Thoracic aorta (tissue), 2 donors: ENCODE data around the gene DYNC2LI1. TPM values are rescaled to one million over a fixed set of nuclear protein-coding genes. Genes with fewer than 3 reads are reported as not detected.

Experiments
- ATAC-seq: fragments of 150-250 bp; one replicate; pipeline ENCODE4 v1.8.0; 2017; ENCODE audit warnings: low read depth; ENCODE audit not compliant: insufficient number of reproducible peaks, low FRiP score
- DNase-seq: peaks from one replicate; pipeline ENCODE4 v3.0.0-alpha.2; 2020; ENCODE audit warnings: low spot score
- H3K27ac ChIP-seq, 2 donors: fragments of 200-600 bp; sonication (generic); 1 replicate in 1 of 2; 2 replicates in 1 of 2; pipeline ENCODE4 v1.5.1; 2016; ENCODE audit warnings: mild to moderate bottlenecking in 2 of 2, moderate library complexity in 2 of 2
- H3K27me3 ChIP-seq: fragments of 200-600 bp; sonication (generic); replicated peaks from 2 replicates; pipeline ENCODE4 v1.6.0; 2016; ENCODE audit warnings: mild to moderate bottlenecking; ENCODE audit not compliant: insufficient read depth
- H3K36me3 ChIP-seq: fragments of 200-600 bp; sonication (generic); one replicate; pipeline ENCODE4 v1.5.1; 2016
- H3K4me1 ChIP-seq, 2 donors: fragments of 200-600 bp; sonication (generic); 1 replicate in 1 of 2; 2 replicates in 1 of 2; pipeline versions ENCODE4 v1.5.1 to v1.6.0; 2016; ENCODE audit warnings: low read depth in 2 of 2, mild to moderate bottlenecking in 1 of 2; ENCODE audit not compliant: control insufficient read depth in 1 of 2
- H3K4me3 ChIP-seq: fragments of 200-600 bp; sonication (generic); 2 replicates; pipeline ENCODE4 v1.5.1; 2016; ENCODE audit warnings: mild to moderate bottlenecking
- H3K9me3 ChIP-seq: fragments of 200-600 bp; sonication (generic); 2 replicates; pipeline ENCODE4 v1.5.1; 2016
- CTCF ChIP-seq: fragments of 200-600 bp; sonication (generic); IDR thresholded peaks from one replicate; pipeline ENCODE4 v1.5.1; 2019; ENCODE audit warnings: antibody characterized with exemption
- total RNA-seq, 2 donors: library from RNA; depleted of rRNA; stranded (reverse); fragments of >200 nt; gene quantifications; one replicate each; pipeline versions ENCODE4 v1.1.0 to v1.2.3, GENCODE V29; 2016

The DYNC2LI1 gene
- total RNA-seq, 2 donors from 2014 or later = 32.9 to 41.6 TPM

- DNase-seq (no peak), ATAC-seq (no peak)
- no peaks in the 10 kb centered on the region for H3K27me3 ChIP-seq
- H3K4me1 ChIP-seq = peaks cover 0 to 12% of the 10 kb centered on the region in 2 donors
- no peaks in the 10 kb centered on the region for H3K9me3 ChIP-seq
- no peak for TF ChIP-seq CTCF
- no peak overlapping the region for H3K4me3 ChIP-seq
- H3K27ac ChIP-seq = no peak overlapping the region
- H3K36me3 ChIP-seq = no peaks in the 10 kb centered on the region
These were observed 2.5 kb downstream of the DYNC2LI1 start for GRCh38 chr2:43776324-43776723.

- DNase-seq = no peak
- Histone ChIP-seq H3K36me3 (no peaks in the 10 kb centered on the region), H3K4me3 (no peak overlapping the region), H3K27ac (no peak overlapping the region), H3K9me3 (no peaks in the 10 kb centered on the region), H3K4me1 (peaks cover 0 to 12% of the 10 kb centered on the region in 2 donors), H3K27me3 (no peaks in the 10 kb centered on the region)
- no peak for ATAC-seq
- TF ChIP-seq CTCF = no peak
These were observed 3.6 kb downstream of the DYNC2LI1 start for GRCh38 chr2:43777306-43777926.

- TF ChIP-seq CTCF = no peak
These were observed 4.4 kb downstream of the DYNC2LI1 start for GRCh38 chr2:43778233-43778632.

GRCh38 chr2:43787895-43788294 is 14.1 kb downstream of the DYNC2LI1 start:
- H3K36me3 ChIP-seq = no peaks in the 10 kb centered on the region
- no peak for TF ChIP-seq CTCF
- no peak overlapping the region for H3K27ac ChIP-seq

More at GRCh38 chr2:43778233-43778632, 4.4 kb downstream of the DYNC2LI1 start:
- H3K9me3 ChIP-seq = no peaks in the 10 kb centered on the region
- H3K36me3 ChIP-seq = no peaks in the 10 kb centered on the region
- no peak for ATAC-seq
- DNase-seq = no peak
- no peaks in the 10 kb centered on the region for H3K27me3 ChIP-seq
- H3K4me1 ChIP-seq = peaks cover 0 to 12% of the 10 kb centered on the region in 2 donors
- H3K4me3 ChIP-seq = no peak overlapping the region
- no peak overlapping the region for H3K27ac ChIP-seq

GRCh38 chr2:43788646-43789045 is 14.8 kb downstream of the DYNC2LI1 start:
- H3K36me3 ChIP-seq = no peaks in the 10 kb centered on the region
- H3K4me3 ChIP-seq = no peak overlapping the region
- ATAC-seq = no peak
- H3K27ac ChIP-seq = no peak overlapping the region
- no peak for DNase-seq
- H3K9me3 ChIP-seq = no peaks in the 10 kb centered on the region
- no peak for TF ChIP-seq CTCF
- peaks cover 0 to 3% of the 10 kb centered on the region in 2 donors for H3K4me1 ChIP-seq
- no peaks in the 10 kb centered on the region for H3K27me3 ChIP-seq

More at GRCh38 chr2:43787895-43788294, 14.1 kb downstream of the DYNC2LI1 start:
- no peak for DNase-seq
- H3K4me1 ChIP-seq = peaks cover 0 to 3% of the 10 kb centered on the region in 2 donors
- no peaks in the 10 kb centered on the region for H3K27me3 ChIP-seq
- no peak overlapping the region for H3K4me3 ChIP-seq
- H3K9me3 ChIP-seq = no peaks in the 10 kb centered on the region
- ATAC-seq = no peak
